GM23338 (cell line): ENCODE results near the gene HRH2. TPM values are rescaled to one million over a fixed set of nuclear protein-coding genes. Genes with fewer than 3 reads are reported as not detected.

Experiments used
- ATAC-seq: fragments of 200-7000 bp; cut with Tn5 transposase; 3 replicates; pipeline ENCODE4 v1.9.1; 2020
- DNase-seq: peaks from one replicate; pipeline ENCODE4 v3.0.0-alpha.2; 2015; ENCODE audit warnings: low spot score
- H2AFZ ChIP-seq: fragments of 200-600 bp; sonication (generic); 2 replicates; pipeline ENCODE4 v1.8.0; 2016; ENCODE audit warnings: antibody characterized with exemption, mild to moderate bottlenecking, moderate library complexity
- H3F3A ChIP-seq: fragments of 200-600 bp; sonication (generic); replicated peaks from 2 replicates; pipeline ENCODE4 v1.8.0; 2017; ENCODE audit warnings: antibody characterized with exemption, mixed run types, low read depth
- H3K27ac ChIP-seq: fragments of 200-600 bp; sonication (generic); 2 replicates; pipeline ENCODE4 v1.6.1; 2016; ENCODE audit warnings: low read depth
- H3K27me3 ChIP-seq: fragments of 200-600 bp; sonication (generic); 2 replicates; pipeline ENCODE4 v1.8.0; 2016; ENCODE audit warnings: mild to moderate bottlenecking, mixed run types, moderate library complexity; ENCODE audit not compliant: insufficient read depth
- H3K36me3 ChIP-seq: fragments of 200-600 bp; sonication (generic); 2 replicates; pipeline ENCODE4 v1.8.0; 2016; ENCODE audit warnings: mild to moderate bottlenecking; ENCODE audit not compliant: insufficient read depth
- H3K4me1 ChIP-seq: fragments of 200-600 bp; sonication (generic); 2 replicates; pipeline ENCODE4 v1.8.0; 2016; ENCODE audit warnings: mild to moderate bottlenecking, moderate library complexity; ENCODE audit not compliant: insufficient read depth
- H3K4me2 ChIP-seq: fragments of 200-600 bp; sonication (generic); 2 replicates; pipeline ENCODE4 v1.7.1; 2017; ENCODE audit warnings: mixed run types
- H3K4me3 ChIP-seq: fragments of 200-600 bp; sonication (generic); 2 replicates; pipeline ENCODE4 v1.6.1; 2016; ENCODE audit warnings: mixed run types
- H3K79me2 ChIP-seq: fragments of 200-600 bp; sonication (generic); replicated peaks from 2 replicates; pipeline ENCODE4 v1.8.0; 2017; ENCODE audit warnings: mild to moderate bottlenecking; ENCODE audit not compliant: insufficient read depth
- H3K9me2 ChIP-seq: fragments of 200-600 bp; sonication (generic); 2 replicates; pipeline ENCODE4 v1.8.0; 2017; ENCODE audit not compliant: insufficient read depth
- H4K20me1 ChIP-seq: fragments of 200-600 bp; sonication (generic); replicated peaks from 2 replicates; pipeline ENCODE4 v1.8.0; 2017; ENCODE audit warnings: mild to moderate bottlenecking; ENCODE audit not compliant: insufficient read depth
- H3K27ac Mint-ChIP-seq: 2 replicates; pipeline ENCODE4 v1.8.0; 2020; ENCODE audit warnings: inconsistent platforms, mild to moderate bottlenecking, moderate library complexity, mixed read lengths
- H3K27me3 Mint-ChIP-seq: 3 replicates; pipeline ENCODE4 v1.8.0; 2022; ENCODE audit warnings: low read depth, mild to moderate bottlenecking, moderate library complexity, mixed read lengths, inconsistent platforms; ENCODE audit not compliant: insufficient read depth, poor library complexity
- H3K36me3 Mint-ChIP-seq: 3 replicates; pipeline ENCODE4 v1.8.0; 2021; ENCODE audit warnings: low read depth, mild to moderate bottlenecking, inconsistent platforms, moderate library complexity, mixed read lengths
- H3K4me1 Mint-ChIP-seq: 3 replicates; pipeline ENCODE4 v1.8.0; 2020; ENCODE audit warnings: mild to moderate bottlenecking, inconsistent platforms, mixed read lengths
- H3K4me3 Mint-ChIP-seq: 3 replicates; pipeline ENCODE4 v1.8.0; 2021; ENCODE audit warnings: moderate library complexity, mild to moderate bottlenecking, inconsistent platforms, mixed read lengths
- H3K9me3 Mint-ChIP-seq: 3 replicates; pipeline ENCODE4 v1.8.0; 2020; ENCODE audit warnings: moderate library complexity, mild to moderate bottlenecking, inconsistent platforms, mixed read lengths
- CREB1 ChIP-seq: fragments of 250-450 bp; sonication (Bioruptor Pico); IDR thresholded peaks from 2 replicates; pipeline ENCODE4 v1.5.0; 2020; ENCODE audit warnings: low read depth, mild to moderate bottlenecking, moderate library complexity
- CTCF ChIP-seq, 2 experiments: fragments of 200-600 bp in 1 of 2; sonication (generic) in 1 of 2; conservative IDR thresholded peaks; 2 replicates each; pipeline versions ENCODE4 v1.5.1 to v1.6.1; 2016 to 2017; ENCODE audit warnings: antibody characterized with exemption in 2 of 2, low read depth in 2 of 2, mild to moderate bottlenecking in 2 of 2, moderate library complexity in 1 of 2
- ETS1 ChIP-seq: IDR thresholded peaks from 2 replicates; pipeline ENCODE4 v1.6.1; 2016; ENCODE audit warnings: antibody characterized with exemption
- EZH2 ChIP-seq: fragments of 200-600 bp; sonication (generic); IDR thresholded peaks from one replicate; pipeline ENCODE4 v1.8.0; 2017; ENCODE audit warnings: antibody characterized with exemption, mild to moderate bottlenecking, low read depth; ENCODE audit not compliant: unreplicated experiment
- EZH2phosphoT487 ChIP-seq: fragments of 200-600 bp; sonication (generic); IDR thresholded peaks from one replicate; pipeline ENCODE4 v1.8.1; 2018; ENCODE audit warnings: antibody characterized with exemption; ENCODE audit not compliant: unreplicated experiment
- JUNB ChIP-seq: IDR thresholded peaks from one replicate; pipeline ENCODE4 v1.6.1; 2016; ENCODE audit warnings: antibody characterized with exemption; ENCODE audit not compliant: unreplicated experiment
- NANOG ChIP-seq: IDR thresholded peaks from 2 replicates; pipeline ENCODE4 v1.6.1; 2016; ENCODE audit warnings: antibody characterized with exemption, borderline replicate concordance
- POLR2AphosphoS5 ChIP-seq: IDR thresholded peaks from 2 replicates; pipeline ENCODE4 v1.6.1; 2016; ENCODE audit warnings: antibody characterized with exemption, low read depth
- STAT1 ChIP-seq: IDR thresholded peaks from one replicate; pipeline ENCODE4 v1.6.1; 2016; ENCODE audit warnings: antibody characterized with exemption; ENCODE audit not compliant: unreplicated experiment
- ZNF114 ChIP-seq: fragments of 250-450 bp; sonication (Bioruptor Pico); IDR thresholded peaks from 2 replicates; pipeline ENCODE4 v1.5.0; 2020; ENCODE audit warnings: mild to moderate bottlenecking, moderate library complexity
- ZNF331 ChIP-seq: fragments of 250-450 bp; sonication (Bioruptor Pico); IDR thresholded peaks from 2 replicates; pipeline ENCODE4 v1.5.0; 2020; ENCODE audit warnings: low read depth, mild to moderate bottlenecking, moderate library complexity
- ZNF462 ChIP-seq: fragments of 250-450 bp; sonication (Bioruptor Pico); IDR thresholded peaks from 2 replicates; pipeline ENCODE4 v1.5.0; 2020; ENCODE audit warnings: mild to moderate bottlenecking, moderate library complexity
- polyA plus RNA-seq: library from polyadenylated mRNA; unstranded; fragments of >200 nt; fragmentation: Nextera tagmentation; extraction: Ambion mirVana; gene quantifications from 2 replicates; pipeline ENCODE4 v1.2.1, GENCODE V29; 2016
- total RNA-seq: library from RNA; depleted of rRNA; stranded (reverse); fragments of >200 nt; shearing (Covaris generic); gene quantifications from 2 replicates; pipeline ENCODE4 v1.2.3, GENCODE V29; 2014

The HRH2 gene
- total and polyA plus RNA-seq, 2 experiments from 2014 or later: 6.8 to 7.0 TPM

GRCh38 chr5:175737481-175737880 lies 79.6 kb downstream of the HRH2 start:
- Histone ChIP-seq H3K79me2 (no peaks in the 10 kb centered on the region), H3K36me3 (no peaks in the 10 kb centered on the region), H3K9me2 (no peaks in the 10 kb centered on the region), H3K4me2 (no peak overlapping the region), H3K4me3 (no peak overlapping the region), H4K20me1 (no peaks in the 10 kb centered on the region), H2AFZ (no peak overlapping the region), H3F3A (no peaks in the 10 kb centered on the region), H3K27ac (no peak overlapping the region), H3K27me3 (no peaks in the 10 kb centered on the region), H3K4me1 (no peaks in the 10 kb centered on the region)
- no peak overlapping the region for H3K27ac Mint-ChIP-seq
- H3K36me3 Mint-ChIP-seq: peaks cover 3% of the 10 kb centered on the region; the same call in 1 of the 3 replicates
- ATAC-seq (no peak), DNase-seq (no peak)
- peaks cover 4% of the 10 kb centered on the region; the same call in 2 of the 3 replicates for H3K4me1 Mint-ChIP-seq
- H3K9me3 Mint-ChIP-seq: peaks cover 4% of the 10 kb centered on the region; the same call in 1 of the 3 replicates
- TF ChIP-seq ZNF114 (CRISPR knock-in tag): no peak
- TF ChIP-seq CTCF (conservative IDR thresholded peaks at IDR 0.05; ENCODE audit: low read depth in 2 of 2): no peak
- no peak for TF ChIP-seq NANOG
- TF ChIP-seq EZH2phosphoT487: no peak
- TF ChIP-seq JUNB: no peak
- no peak for TF ChIP-seq STAT1
- no peak for TF ChIP-seq CREB1
- no peak for TF ChIP-seq ZNF462 (CRISPR knock-in tag)
- no peak for TF ChIP-seq ZNF331
- no peak for TF ChIP-seq ETS1
- TF ChIP-seq POLR2AphosphoS5: no peak
- no peak for TF ChIP-seq EZH2
- no peak overlapping the region for H3K4me3 Mint-ChIP-seq
- H3K27me3 Mint-ChIP-seq: peaks cover 2% of the 10 kb centered on the region
